GM13976 (cell line): ENCODE measurements around the gene CEP20.
"Not testable (repeated sequence)": the region's sequence is repeated elsewhere in the genome, so short reads cannot be mapped to it uniquely, and the experiment has no call there.

Experiments used
- DNase-seq: peaks from one replicate; pipeline ENCODE4 v3.0.0; 2012; ENCODE audit warnings: low spot score
- in situ Hi-C: fragments of 300-500 bp; cut with MboI; formaldehyde crosslinking; loops from one replicate; pipeline ENCODE4 v1.12.0; 2022; ENCODE audit warnings: low sequenced_read_pairs, mixed read lengths, inconsistent platforms; ENCODE audit not compliant: unreplicated experiment
- TF ChIP-seq, protein P1 (sequence below): IDR thresholded peaks from 2 replicates; pipeline ENCODE4 v1.5.1; 2012; ENCODE audit warnings: borderline replicate concordance, mild to moderate bottlenecking; ENCODE audit not compliant: insufficient read depth; ENCODE audit errors: extremely low read depth, missing control alignments, control extremely low read depth

Gene CEP20

DNA sequence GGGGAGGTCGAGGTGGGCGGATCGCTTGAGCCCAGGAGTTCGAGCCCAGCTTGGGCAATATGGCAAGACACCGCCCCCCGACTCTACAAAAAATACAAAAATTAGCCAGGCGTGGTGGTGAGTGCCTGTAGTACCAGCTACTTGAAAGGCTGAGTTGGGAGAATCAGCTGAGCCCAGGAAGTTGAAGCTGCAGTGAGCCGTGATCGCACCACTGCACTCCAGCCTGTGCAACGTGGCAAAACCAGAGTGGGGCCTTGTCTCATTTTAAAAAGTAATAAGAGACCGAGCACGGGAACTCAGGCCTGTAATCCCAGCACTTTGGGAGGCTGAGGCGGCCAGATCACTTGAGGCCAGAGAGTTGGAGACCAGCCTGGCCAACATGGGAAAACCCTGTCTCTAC, 36.6 kb upstream of the CEP20 start:
- TF ChIP-seq, protein P1, sequence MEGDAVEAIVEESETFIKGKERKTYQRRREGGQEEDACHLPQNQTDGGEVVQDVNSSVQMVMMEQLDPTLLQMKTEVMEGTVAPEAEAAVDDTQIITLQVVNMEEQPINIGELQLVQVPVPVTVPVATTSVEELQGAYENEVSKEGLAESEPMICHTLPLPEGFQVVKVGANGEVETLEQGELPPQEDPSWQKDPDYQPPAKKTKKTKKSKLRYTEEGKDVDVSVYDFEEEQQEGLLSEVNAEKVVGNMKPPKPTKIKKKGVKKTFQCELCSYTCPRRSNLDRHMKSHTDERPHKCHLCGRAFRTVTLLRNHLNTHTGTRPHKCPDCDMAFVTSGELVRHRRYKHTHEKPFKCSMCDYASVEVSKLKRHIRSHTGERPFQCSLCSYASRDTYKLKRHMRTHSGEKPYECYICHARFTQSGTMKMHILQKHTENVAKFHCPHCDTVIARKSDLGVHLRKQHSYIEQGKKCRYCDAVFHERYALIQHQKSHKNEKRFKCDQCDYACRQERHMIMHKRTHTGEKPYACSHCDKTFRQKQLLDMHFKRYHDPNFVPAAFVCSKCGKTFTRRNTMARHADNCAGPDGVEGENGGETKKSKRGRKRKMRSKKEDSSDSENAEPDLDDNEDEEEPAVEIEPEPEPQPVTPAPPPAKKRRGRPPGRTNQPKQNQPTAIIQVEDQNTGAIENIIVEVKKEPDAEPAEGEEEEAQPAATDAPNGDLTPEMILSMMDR, result no peak
- in situ Hi-C loops, result no loop called here
- no peak for DNase-seq

- in situ Hi-C loops, result no loop called here
- DNase-seq, result no peak
- TF ChIP-seq, protein P1, result no peak
Measured at GRCh38 chr16:15919331-15919730, 30.9 kb upstream of the CEP20 start.

DNA sequence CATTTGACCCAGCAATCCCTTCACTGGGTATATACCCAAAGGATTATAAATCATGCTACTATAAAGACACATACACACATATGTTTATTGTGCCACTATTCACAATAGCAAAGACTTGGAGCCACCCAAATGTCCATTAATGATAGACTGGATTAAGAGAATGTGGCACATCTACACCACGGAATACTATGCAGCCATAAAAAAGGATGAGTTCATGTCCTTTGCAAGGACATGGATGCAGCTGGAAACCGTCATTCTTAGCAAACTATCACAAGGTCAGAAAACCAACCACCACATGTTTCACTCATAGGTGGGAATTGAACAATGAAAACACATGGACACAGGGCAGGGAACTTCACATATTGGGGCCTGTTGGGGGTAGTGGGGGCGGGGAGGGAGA, 29.9 kb upstream of the CEP20 start:
- DNase-seq, in situ Hi-C loops: not testable (repeated sequence)

DNA sequence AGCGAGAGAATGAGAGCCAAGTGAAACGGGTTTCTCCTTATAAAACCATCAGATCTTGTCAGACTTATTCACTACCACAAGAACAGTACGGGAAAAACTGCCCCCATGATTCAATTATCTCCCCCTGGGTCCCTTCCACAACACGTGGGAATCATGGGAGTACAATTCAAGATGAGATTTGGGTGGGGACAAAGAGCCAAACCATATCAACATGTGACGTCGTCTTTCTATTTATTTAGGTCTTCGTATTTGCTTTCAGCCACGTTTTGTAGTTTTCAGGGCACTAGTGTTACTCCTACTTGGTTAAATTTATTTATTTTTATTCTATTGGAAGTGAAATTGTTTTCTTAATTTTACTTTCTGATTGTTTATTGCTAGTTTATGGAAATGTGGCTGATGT, 27.9 kb upstream of the CEP20 start:
- no peak for DNase-seq
- TF ChIP-seq, protein P1, result no peak
- in situ Hi-C loops, result no loop called here

- DNase-seq, result no peak
- TF ChIP-seq, protein P1, result no peak
- in situ Hi-C loops, result no loop called here
Measured at GRCh38 chr16:15915555-15916081, 27.2 kb upstream of the CEP20 start.

GRCh38 chr16:15913046-15913698, 24.8 kb upstream of the CEP20 start:
- in situ Hi-C loops, result no loop called here
- TF ChIP-seq, protein P1, result no peak
- no peak for DNase-seq

DNA sequence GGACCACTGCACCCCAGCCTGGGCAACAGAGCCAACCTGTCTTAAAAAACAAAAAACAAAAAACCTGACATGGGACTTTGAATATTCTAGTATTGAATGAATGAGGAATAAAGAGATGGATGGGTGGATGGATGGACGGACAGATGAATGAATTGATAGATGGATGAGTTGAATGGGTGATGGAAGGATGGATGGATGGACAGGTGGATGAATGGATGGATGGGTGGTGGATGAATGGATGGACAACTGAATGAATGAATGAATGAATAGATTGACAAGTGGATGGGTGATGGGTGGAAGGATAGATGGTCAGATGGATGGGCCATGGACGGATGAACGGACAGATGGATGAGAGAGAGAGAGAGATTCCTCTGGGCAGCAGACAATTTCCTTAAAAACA, 22.8 kb upstream of the CEP20 start:
- TF ChIP-seq, protein P1, result no peak
- no peak for DNase-seq
- in situ Hi-C loops, result no loop called here
